Stimulated activated naive B cell treated with anti-CD40 and anti-IgM and Interleukin-4, amounts not matched to agents 10 μg/mL and 1 μg/mL and 100 μg/mL, for 72 hours (primary cell): Measurements from ENCODE around the gene NDUFS2.

Experiments
- ATAC-seq, 2 donors: fragments of 150-1000 bp; cut with Tn5 transposase; replicated peaks; 2 replicates each; pipeline ENCODE4 v1.10.0; 2021; ENCODE audit warnings: moderate library complexity in 1 of 2
- DNase-seq: peaks from one replicate; pipeline ENCODE4 v3.0.0; 2021
- H3K27ac Mint-ChIP-seq: one replicate; pipeline ENCODE4 v1.8.0; 2022; ENCODE audit warnings: mild to moderate bottlenecking, mixed read lengths
- H3K27me3 Mint-ChIP-seq, 2 donors: one replicate each; pipeline ENCODE4 v1.8.0; 2022; ENCODE audit warnings: mixed read lengths in 2 of 2
- H3K36me3 Mint-ChIP-seq, 2 donors: one replicate each; pipeline ENCODE4 v1.8.0; 2022; ENCODE audit warnings: mixed read lengths in 2 of 2, mild to moderate bottlenecking in 1 of 2
- H3K4me1 Mint-ChIP-seq, 2 donors: one replicate each; pipeline ENCODE4 v1.8.0; 2022; ENCODE audit warnings: mixed read lengths in 2 of 2, mild to moderate bottlenecking in 1 of 2
- H3K4me3 Mint-ChIP-seq, 2 donors: one replicate each; pipeline ENCODE4 v1.8.0; 2022; ENCODE audit warnings: mild to moderate bottlenecking in 2 of 2, mixed read lengths in 2 of 2, moderate library complexity in 1 of 2
- H3K9me3 Mint-ChIP-seq, 2 donors: one replicate each; pipeline ENCODE4 v1.8.0; 2022; ENCODE audit warnings: mixed read lengths in 2 of 2, mild to moderate bottlenecking in 1 of 2

NDUFS2 gene

GRCh38 chr1:161177112-161177935, 24.8 kb upstream of the NDUFS2 start, which contains the start of gene B4GALT3:
B4GALT3 (minus strand) TSS chr1:161177507; CDS start chr1:161176060, 1,447 bp downstream.
- Mint-ChIP-seq H3K36me3 (peaks cover 11 to 36% of the 10 kb centered on the region in 2 donors), H3K9me3 (no peaks in the 10 kb centered on the region), H3K27ac (peak within 1 kb of the TSS; percentile 99), H3K27me3 (no peaks in the 10 kb centered on the region), H3K4me1 (peaks cover 37 to 67% of the 10 kb centered on the region in 2 donors), H3K4me3 (peak within 1 kb of the TSS; percentile 98)
- ATAC-seq (peak; percentile 93 to 94), DNase-seq (peak; percentile 90)

GRCh38 chr1:161177936-161178244, 24.3 kb upstream of the NDUFS2 start:
- no peak for DNase-seq

GRCh38 chr1:161179698-161180097, 22.5 kb upstream of the NDUFS2 start:
- peak overlapping the region; percentile 72 for H3K27ac Mint-ChIP-seq
- no peaks in the 10 kb centered on the region for H3K9me3 Mint-ChIP-seq
- no peak for DNase-seq
- H3K27me3 Mint-ChIP-seq: no peaks in the 10 kb centered on the region
- H3K36me3 Mint-ChIP-seq: peaks cover 2 to 15% of the 10 kb centered on the region in 2 donors
- H3K4me1 Mint-ChIP-seq: peaks cover 41 to 73% of the 10 kb centered on the region in 2 donors
- ATAC-seq: no peak
- H3K4me3 Mint-ChIP-seq: no peak overlapping the region

More at GRCh38 chr1:161177936-161178244, 24.3 kb upstream of the NDUFS2 start:
- Mint-ChIP-seq H3K4me3 (peak overlapping the region; percentile 98), H3K4me1 (peaks cover 38 to 67% of the 10 kb centered on the region in 2 donors), H3K9me3 (no peaks in the 10 kb centered on the region), H3K27ac (peak overlapping the region; percentile 99), H3K36me3 (peaks cover 7 to 30% of the 10 kb centered on the region in 2 donors), H3K27me3 (no peaks in the 10 kb centered on the region)
- ATAC-seq: no peak

GRCh38 chr1:161180639-161181038, 21.5 kb upstream of the NDUFS2 start:
- H3K9me3 Mint-ChIP-seq: no peaks in the 10 kb centered on the region
- DNase-seq (no peak), ATAC-seq (no peak)
- no peaks in the 10 kb centered on the region for H3K27me3 Mint-ChIP-seq
- peaks cover 40 to 72% of the 10 kb centered on the region in 2 donors for H3K4me1 Mint-ChIP-seq
- peaks cover under 1 to 7% of the 10 kb centered on the region in 2 donors for H3K36me3 Mint-ChIP-seq
- H3K27ac Mint-ChIP-seq: no peak overlapping the region
- H3K4me3 Mint-ChIP-seq: no peak overlapping the region

- Mint-ChIP-seq H3K4me1 (peaks cover 41 to 74% of the 10 kb centered on the region in 2 donors), H3K4me3 (no peak overlapping the region), H3K9me3 (no peaks in the 10 kb centered on the region), H3K27ac (peak overlapping the region; percentile 81), H3K27me3 (no peaks in the 10 kb centered on the region), H3K36me3 (no peaks in the 10 kb centered on the region)
- ATAC-seq: peak; percentile 21 to 40
- no peak for DNase-seq
These were observed 20.0 kb upstream of the NDUFS2 start for GRCh38 chr1:161182214-161182613.

GRCh38 chr1:161185282-161185682, 16.9 kb upstream of the NDUFS2 start:
- Mint-ChIP-seq H3K9me3 (no peaks in the 10 kb centered on the region), H3K27ac (peak overlapping the region; percentile 92), H3K4me3 (peak overlapping the region; percentile 50 to 54), H3K4me1 (peaks cover 46 to 84% of the 10 kb centered on the region in 2 donors), H3K27me3 (no peaks in the 10 kb centered on the region), H3K36me3 (no peaks in the 10 kb centered on the region)
- peak; percentile 62 to 66 for ATAC-seq
- peak; percentile 56 for DNase-seq

GRCh38 chr1:161185732-161186311, 16.3 kb upstream of the NDUFS2 start:
- no peaks in the 10 kb centered on the region for H3K9me3 Mint-ChIP-seq
- DNase-seq (no peak), ATAC-seq (peak; percentile 85 to 86)
- H3K36me3 Mint-ChIP-seq: no peaks in the 10 kb centered on the region
- H3K27ac Mint-ChIP-seq: peak overlapping the region; percentile 92
- H3K4me1 Mint-ChIP-seq: peaks cover 42 to 79% of the 10 kb centered on the region in 2 donors
- H3K4me3 Mint-ChIP-seq: peak overlapping the region; percentile 3 to 50
- no peaks in the 10 kb centered on the region for H3K27me3 Mint-ChIP-seq

GRCh38 chr1:161187311-161187710, 14.9 kb upstream of the NDUFS2 start:
- Mint-ChIP-seq H3K9me3 (no peaks in the 10 kb centered on the region), H3K27me3 (no peaks in the 10 kb centered on the region), H3K4me3 (no peak overlapping the region), H3K4me1 (peaks cover 44 to 78% of the 10 kb centered on the region in 2 donors), H3K36me3 (no peaks in the 10 kb centered on the region), H3K27ac (peak overlapping the region; percentile 92)
- ATAC-seq: no peak
- no peak for DNase-seq

- Mint-ChIP-seq H3K4me3 (no peak overlapping the region), H3K36me3 (no peaks in the 10 kb centered on the region), H3K27me3 (no peaks in the 10 kb centered on the region), H3K27ac (no peak overlapping the region), H3K9me3 (no peaks in the 10 kb centered on the region), H3K4me1 (peaks cover 45 to 78% of the 10 kb centered on the region in 2 donors)
- DNase-seq (no peak), ATAC-seq (no peak)
These were observed 13.8 kb upstream of the NDUFS2 start for GRCh38 chr1:161188381-161188780.

- Mint-ChIP-seq H3K4me1 (peaks cover 47 to 79% of the 10 kb centered on the region in 2 donors), H3K27ac (no peak overlapping the region), H3K27me3 (no peaks in the 10 kb centered on the region), H3K9me3 (no peaks in the 10 kb centered on the region), H3K4me3 (no peak overlapping the region), H3K36me3 (no peaks in the 10 kb centered on the region)
- DNase-seq (no peak), ATAC-seq (no peak)
These were observed 13.1 kb upstream of the NDUFS2 start for GRCh38 chr1:161189036-161189435.

- no peaks in the 10 kb centered on the region for H3K9me3 Mint-ChIP-seq
- H3K4me3 Mint-ChIP-seq: no peak overlapping the region
- no peaks in the 10 kb centered on the region for H3K36me3 Mint-ChIP-seq
- peaks cover 49 to 79% of the 10 kb centered on the region in 2 donors for H3K4me1 Mint-ChIP-seq
- ATAC-seq: no peak
- H3K27me3 Mint-ChIP-seq: no peaks in the 10 kb centered on the region
- H3K27ac Mint-ChIP-seq: peak overlapping the region; percentile 20
- DNase-seq: no peak
These were observed 11.1 kb upstream of the NDUFS2 start for GRCh38 chr1:161190962-161191521.

- H3K4me3 Mint-ChIP-seq: no peak overlapping the region
- H3K4me1 Mint-ChIP-seq: peaks cover 46 to 72% of the 10 kb centered on the region in 2 donors
- no peak for ATAC-seq
- H3K36me3 Mint-ChIP-seq: no peaks in the 10 kb centered on the region
- no peaks in the 10 kb centered on the region for H3K27me3 Mint-ChIP-seq
- H3K9me3 Mint-ChIP-seq: no peaks in the 10 kb centered on the region
- H3K27ac Mint-ChIP-seq: no peak overlapping the region
- no peak for DNase-seq
These were observed 10.2 kb upstream of the NDUFS2 start for GRCh38 chr1:161191971-161192370.

GRCh38 chr1:161192476-161193465, 9.4 kb upstream of the NDUFS2 start:
- DNase-seq: peak; percentile 51
- Mint-ChIP-seq H3K9me3 (no peaks in the 10 kb centered on the region), H3K4me3 (no peak overlapping the region), H3K27me3 (no peaks in the 10 kb centered on the region), H3K4me1 (peaks cover 40 to 64% of the 10 kb centered on the region in 2 donors), H3K36me3 (no peaks in the 10 kb centered on the region), H3K27ac (peak overlapping the region; percentile 16)
- ATAC-seq: peak; percentile 85 to 86
